Kidney epithelial cell (primary cell): ENCODE data around the gene RNF144B. TPM values are rescaled to one million over a fixed set of nuclear protein-coding genes. Genes with fewer than 3 reads are reported as not detected.

Source experiments
- DNase-seq: peaks from one replicate; pipeline ENCODE4 v3.0.0-alpha.2; 2010; ENCODE audit warnings: low read depth
- H3K27me3 ChIP-seq: 2 replicates; pipeline ENCODE4 v1.6.0; 2011; ENCODE audit warnings: low read length; ENCODE audit not compliant: control insufficient read depth, insufficient read depth
- H3K36me3 ChIP-seq: 2 replicates; pipeline ENCODE4 v1.5.1; 2011; ENCODE audit warnings: low read length; ENCODE audit not compliant: control insufficient read depth, insufficient read depth
- H3K4me3 ChIP-seq: 2 replicates; pipeline ENCODE4 v1.5.1; 2011; ENCODE audit warnings: low read depth, mild to moderate bottlenecking, control low read depth, low read length
- CTCF ChIP-seq: IDR thresholded peaks from 2 replicates; pipeline ENCODE4 v1.5.1; 2011; ENCODE audit warnings: mild to moderate bottlenecking, moderate library complexity, low read length, control low read depth, inconsistent platforms; ENCODE audit not compliant: insufficient read depth, poor library complexity, severe bottlenecking
- total RNA-seq: library from RNA; depleted of rRNA; stranded (reverse); fragments of >200 nt; gene quantifications from 2 replicates; pipeline ENCODE4 v1.2.3, GENCODE V29; 2015

RNF144B gene
- total RNA-seq, 1 donor from 2014 or later: 13.2 TPM

GRCh38 chr6:18473755-18474154, 86.6 kb downstream of the RNF144B start:
- Histone ChIP-seq H3K36me3 (no peaks in the 10 kb centered on the region), H3K27me3 (no peaks in the 10 kb centered on the region), H3K4me3 (no peak overlapping the region)
- no peak for TF ChIP-seq CTCF
- DNase-seq: no peak

- Histone ChIP-seq H3K36me3 (no peaks in the 10 kb centered on the region), H3K27me3 (no peaks in the 10 kb centered on the region), H3K4me3 (no peak overlapping the region)
- DNase-seq: no peak
- no peak for TF ChIP-seq CTCF
Observed at GRCh38 chr6:18477301-18477941, 90.3 kb downstream of the RNF144B start.

- TF ChIP-seq CTCF: no peak
- H3K27me3 ChIP-seq: no peaks in the 10 kb centered on the region
- H3K36me3 ChIP-seq: no peaks in the 10 kb centered on the region
- no peak for DNase-seq
- H3K4me3 ChIP-seq: no peak overlapping the region
Observed at GRCh38 chr6:18478610-18479009, 91.5 kb downstream of the RNF144B start.

GRCh38 chr6:18481870-18482269, 94.7 kb downstream of the RNF144B start:
- no peak for TF ChIP-seq CTCF
- Histone ChIP-seq H3K36me3 (no peaks in the 10 kb centered on the region), H3K27me3 (no peaks in the 10 kb centered on the region), H3K4me3 (no peak overlapping the region)
- no peak for DNase-seq

- Histone ChIP-seq H3K27me3 (no peaks in the 10 kb centered on the region), H3K36me3 (no peaks in the 10 kb centered on the region), H3K4me3 (no peak overlapping the region)
- no peak for DNase-seq
- no peak for TF ChIP-seq CTCF
Observed at GRCh38 chr6:18485660-18486435, 98.7 kb downstream of the RNF144B start.
